ENCODE measurements around the gene F11. TPM values are rescaled to one million over a fixed set of nuclear protein-coding genes. Genes with fewer than 3 reads are reported as not detected.

Gene F11
- total RNA-seq, 1 experiment from 2014 or later = 1.6 TPM

- TF ChIP-seq, protein P1, sequence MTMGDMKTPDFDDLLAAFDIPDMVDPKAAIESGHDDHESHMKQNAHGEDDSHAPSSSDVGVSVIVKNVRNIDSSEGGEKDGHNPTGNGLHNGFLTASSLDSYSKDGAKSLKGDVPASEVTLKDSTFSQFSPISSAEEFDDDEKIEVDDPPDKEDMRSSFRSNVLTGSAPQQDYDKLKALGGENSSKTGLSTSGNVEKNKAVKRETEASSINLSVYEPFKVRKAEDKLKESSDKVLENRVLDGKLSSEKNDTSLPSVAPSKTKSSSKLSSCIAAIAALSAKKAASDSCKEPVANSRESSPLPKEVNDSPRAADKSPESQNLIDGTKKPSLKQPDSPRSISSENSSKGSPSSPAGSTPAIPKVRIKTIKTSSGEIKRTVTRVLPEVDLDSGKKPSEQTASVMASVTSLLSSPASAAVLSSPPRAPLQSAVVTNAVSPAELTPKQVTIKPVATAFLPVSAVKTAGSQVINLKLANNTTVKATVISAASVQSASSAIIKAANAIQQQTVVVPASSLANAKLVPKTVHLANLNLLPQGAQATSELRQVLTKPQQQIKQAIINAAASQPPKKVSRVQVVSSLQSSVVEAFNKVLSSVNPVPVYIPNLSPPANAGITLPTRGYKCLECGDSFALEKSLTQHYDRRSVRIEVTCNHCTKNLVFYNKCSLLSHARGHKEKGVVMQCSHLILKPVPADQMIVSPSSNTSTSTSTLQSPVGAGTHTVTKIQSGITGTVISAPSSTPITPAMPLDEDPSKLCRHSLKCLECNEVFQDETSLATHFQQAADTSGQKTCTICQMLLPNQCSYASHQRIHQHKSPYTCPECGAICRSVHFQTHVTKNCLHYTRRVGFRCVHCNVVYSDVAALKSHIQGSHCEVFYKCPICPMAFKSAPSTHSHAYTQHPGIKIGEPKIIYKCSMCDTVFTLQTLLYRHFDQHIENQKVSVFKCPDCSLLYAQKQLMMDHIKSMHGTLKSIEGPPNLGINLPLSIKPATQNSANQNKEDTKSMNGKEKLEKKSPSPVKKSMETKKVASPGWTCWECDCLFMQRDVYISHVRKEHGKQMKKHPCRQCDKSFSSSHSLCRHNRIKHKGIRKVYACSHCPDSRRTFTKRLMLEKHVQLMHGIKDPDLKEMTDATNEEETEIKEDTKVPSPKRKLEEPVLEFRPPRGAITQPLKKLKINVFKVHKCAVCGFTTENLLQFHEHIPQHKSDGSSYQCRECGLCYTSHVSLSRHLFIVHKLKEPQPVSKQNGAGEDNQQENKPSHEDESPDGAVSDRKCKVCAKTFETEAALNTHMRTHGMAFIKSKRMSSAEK (CRISPR knock-in tag; IDR thresholded peaks at IDR 0.05; ENCODE audit: borderline replicate concordance) = no peak
- TF ChIP-seq GTF2I (CRISPR knock-in tag; conservative IDR thresholded peaks at IDR 0.05) (no peak), FOXK1 (CRISPR knock-in tag; IDR thresholded peaks at IDR 0.05) (no peak), E2F4 (CRISPR knock-in tag; IDR thresholded peaks at IDR 0.05; ENCODE audit: borderline replicate concordance, low read depth) (no peak), JUN (CRISPR knock-in tag; IDR thresholded peaks at IDR 0.05) (no peak), ZBTB21 (CRISPR knock-in tag; IDR thresholded peaks at IDR 0.05; ENCODE audit: borderline replicate concordance) (no peak)
Measured at GRCh38 chr4:186285147-186285546, 19.2 kb downstream of the F11 start (continued).

DNA sequence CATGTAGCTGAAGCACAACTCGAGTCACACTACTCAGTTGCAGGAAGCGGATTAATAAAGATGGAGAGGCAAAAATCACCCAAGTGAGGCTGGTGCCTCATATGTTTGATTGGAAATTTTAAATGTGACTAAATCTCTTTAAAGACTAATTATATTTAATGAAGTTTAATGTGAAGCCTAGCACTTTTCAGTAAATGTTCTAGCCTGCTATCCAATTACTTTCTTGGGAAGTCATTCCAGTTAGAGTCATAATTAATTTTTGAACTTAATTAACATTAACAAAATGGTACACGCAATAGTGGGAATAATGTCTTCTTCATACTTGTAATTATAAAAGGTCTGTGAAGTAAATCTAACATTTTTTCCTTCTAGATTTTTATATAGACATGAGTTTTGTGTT lies 20.6 kb downstream of the F11 start:
- Mint-ChIP-seq H3K4me1 (peaks cover 8% of the 10 kb centered on the region), H3K27ac (no peak overlapping the region), H3K4me3 (no peak overlapping the region), H3K36me3 (no peaks in the 10 kb centered on the region), H3K9me3 (no peaks in the 10 kb centered on the region), H3K27me3 (ENCODE audit: low read depth) (no peaks in the 10 kb centered on the region)
- DNase-seq (ENCODE audit: low spot score) (no peak), ATAC-seq (no peak)
- ChIA-PET POLR2A (no interaction called here), CTCF (no interaction called here)
- TF ChIP-seq ZBTB21 (CRISPR knock-in tag; IDR thresholded peaks at IDR 0.05; ENCODE audit: borderline replicate concordance) = no peak
- no peak for TF ChIP-seq ZNF423 (CRISPR knock-in tag; IDR thresholded peaks at IDR 0.05)
- no peak for TF ChIP-seq PRDM15 (CRISPR knock-in tag; IDR thresholded peaks at IDR 0.05)
- TF ChIP-seq PRRX2 (CRISPR knock-in tag; IDR thresholded peaks at IDR 0.05) = no peak
- TF ChIP-seq, protein P1 (CRISPR knock-in tag; IDR thresholded peaks at IDR 0.05; ENCODE audit: borderline replicate concordance) = no peak
- TF ChIP-seq E2F1 (CRISPR knock-in tag; IDR thresholded peaks at IDR 0.05) = no peak
- TF ChIP-seq ZNF671 (CRISPR knock-in tag; IDR thresholded peaks at IDR 0.05) = no peak
- no peak for TF ChIP-seq AFF4 (CRISPR knock-in tag; IDR thresholded peaks at IDR 0.05; ENCODE audit: borderline replicate concordance)

Measured in WTC11 (cell line).